H9 (cell line): Measurements from ENCODE around the gene GRM1. TPM values are rescaled to one million over a fixed set of nuclear protein-coding genes. Genes with fewer than 3 reads are reported as not detected.

Experiments used
- DNase-seq: peaks from one replicate; pipeline ENCODE4 v3.0.0-alpha.2; 2017
- H2AFZ ChIP-seq: one replicate; pipeline ENCODE4 v1.6.1; 2013; ENCODE audit warnings: mild to moderate bottlenecking, low read length, control low read depth, moderate library complexity
- H2AK5ac ChIP-seq: 2 replicates; pipeline ENCODE4 v1.6.1; 2013; ENCODE audit warnings: low read length, control low read depth, mixed read lengths; ENCODE audit not compliant: insufficient read length
- H2BK120ac ChIP-seq: one replicate; pipeline ENCODE4 v1.6.1; 2013; ENCODE audit warnings: low read depth, mild to moderate bottlenecking, low read length, control low read depth, inconsistent platforms; ENCODE audit not compliant: poor library complexity, severe bottlenecking
- H2BK12ac ChIP-seq: 2 replicates; pipeline ENCODE4 v1.6.1; 2013; ENCODE audit warnings: low read length, control low read depth, mixed read lengths, low read depth; ENCODE audit not compliant: insufficient read length
- H2BK15ac ChIP-seq: 2 replicates; pipeline ENCODE4 v1.6.1; 2013; ENCODE audit warnings: low read depth, low read length, control low read depth
- H2BK20ac ChIP-seq: one replicate; pipeline ENCODE4 v1.6.1; 2013; ENCODE audit warnings: low read depth, mild to moderate bottlenecking, low read length, control low read depth, inconsistent platforms; ENCODE audit not compliant: poor library complexity, severe bottlenecking
- H2BK5ac ChIP-seq: 2 replicates; pipeline ENCODE4 v1.6.1; 2013; ENCODE audit warnings: low read length, control low read depth, mixed read lengths; ENCODE audit not compliant: insufficient read length
- H3K14ac ChIP-seq: 2 replicates; pipeline ENCODE4 v1.6.1; 2013; ENCODE audit warnings: low read length, control low read depth; ENCODE audit not compliant: insufficient read depth
- H3K18ac ChIP-seq: 2 replicates; pipeline ENCODE4 v1.6.1; 2013; ENCODE audit warnings: low read depth, mild to moderate bottlenecking, mixed read lengths, low read length, control low read depth; ENCODE audit not compliant: insufficient read length
- H3K23ac ChIP-seq: 2 replicates; pipeline ENCODE4 v1.6.1; 2013; ENCODE audit warnings: low read length, control low read depth, mixed read lengths, low read depth; ENCODE audit not compliant: insufficient read length
- H3K23me2 ChIP-seq: 2 replicates; pipeline ENCODE4 v1.6.1; 2013; ENCODE audit warnings: low read depth, mild to moderate bottlenecking, mixed read lengths, low read length, control low read depth; ENCODE audit not compliant: insufficient read length, poor library complexity, severe bottlenecking
- H3K27ac ChIP-seq: 2 replicates; pipeline ENCODE4 v1.5.1; 2013; ENCODE audit warnings: low read length, control low read depth, mixed read lengths, low read depth; ENCODE audit not compliant: insufficient read length
- H3K27me3 ChIP-seq: 2 replicates; pipeline ENCODE4 v1.6.1; 2013; ENCODE audit warnings: low read length, control low read depth, inconsistent platforms; ENCODE audit not compliant: insufficient read depth
- H3K4ac ChIP-seq: 2 replicates; pipeline ENCODE4 v1.6.1; 2013; ENCODE audit warnings: low read depth, mild to moderate bottlenecking, control low read depth, inconsistent platforms, low read length, moderate library complexity
- H3K4me1 ChIP-seq: 2 replicates; pipeline ENCODE4 v1.6.1; 2013; ENCODE audit warnings: low read length, control low read depth, inconsistent platforms; ENCODE audit not compliant: insufficient read depth
- H3K4me2 ChIP-seq: 2 replicates; pipeline ENCODE4 v1.6.1; 2013; ENCODE audit warnings: low read length, control low read depth, mixed read lengths; ENCODE audit not compliant: insufficient read length, insufficient read depth
- H3K56ac ChIP-seq: 2 replicates; pipeline ENCODE4 v1.6.1; 2013; ENCODE audit warnings: low read depth, mild to moderate bottlenecking, mixed read lengths, low read length, control low read depth; ENCODE audit not compliant: insufficient read length
- H3K79me1 ChIP-seq: 2 replicates; pipeline ENCODE4 v1.6.1; 2013; ENCODE audit warnings: low read depth, mild to moderate bottlenecking, moderate library complexity, low read length, control low read depth, inconsistent platforms; ENCODE audit not compliant: insufficient read depth, poor library complexity, severe bottlenecking
- H3K79me2 ChIP-seq: 2 replicates; pipeline ENCODE4 v1.6.1; 2013; ENCODE audit warnings: low read length, control low read depth, inconsistent platforms; ENCODE audit not compliant: insufficient read depth
- H3K9ac ChIP-seq: 2 replicates; pipeline ENCODE4 v1.6.1; 2013; ENCODE audit warnings: low read length, control low read depth, mixed read lengths; ENCODE audit not compliant: insufficient read length; ENCODE audit errors: extremely low read depth
- H3K9me3 ChIP-seq: one replicate; pipeline ENCODE4 v1.6.1; 2013; ENCODE audit warnings: low read depth, low read length, inconsistent platforms; ENCODE audit not compliant: control insufficient read depth
- H3T11ph ChIP-seq: one replicate; pipeline ENCODE4 v1.6.1; 2013; ENCODE audit warnings: mild to moderate bottlenecking, low read length, control low read depth, inconsistent platforms
- H4K20me1 ChIP-seq: one replicate; pipeline ENCODE4 v1.6.1; 2013; ENCODE audit not compliant: control insufficient read depth, insufficient read length, insufficient read depth
- H4K5ac ChIP-seq: 2 replicates; pipeline ENCODE4 v1.6.1; 2013; ENCODE audit warnings: low read depth, mild to moderate bottlenecking, mixed read lengths, low read length, control low read depth; ENCODE audit not compliant: insufficient read length
- H4K8ac ChIP-seq: replicated peaks from 2 replicates; pipeline ENCODE4 v1.6.1; 2013; ENCODE audit warnings: low read length, control low read depth, mixed read lengths, low read depth; ENCODE audit not compliant: insufficient read length
- H4K91ac ChIP-seq: 2 replicates; pipeline ENCODE4 v1.6.1; 2013; ENCODE audit warnings: low read depth, mild to moderate bottlenecking, moderate library complexity, mixed read lengths, low read length, control low read depth; ENCODE audit not compliant: insufficient read length
- H3K27ac Mint-ChIP-seq, 3 experiments: 2 replicates in 2 of 3; 3 replicates in 1 of 3; pipeline ENCODE4 v1.8.0; 2020 to 2021; ENCODE audit warnings: mixed read lengths in 3 of 3, mild to moderate bottlenecking in 1 of 3, moderate library complexity in 1 of 3
- H3K27me3 Mint-ChIP-seq: 2 replicates; pipeline ENCODE4 v1.8.0; 2021; ENCODE audit warnings: low read depth, mild to moderate bottlenecking, moderate library complexity, mixed read lengths
- H3K36me3 Mint-ChIP-seq, 3 experiments: 2 replicates in 2 of 3; 3 replicates in 1 of 3; pipeline ENCODE4 v1.8.0; 2020 to 2021; ENCODE audit warnings: low read depth in 3 of 3, mixed read lengths in 3 of 3; ENCODE audit not compliant: insufficient read depth in 1 of 3
- H3K4me1 Mint-ChIP-seq, 2 experiments: 2 replicates each; pipeline ENCODE4 v1.8.0; 2020; ENCODE audit warnings: mixed read lengths in 2 of 2
- H3K4me3 Mint-ChIP-seq, 2 experiments: 2 replicates in 1 of 2; 3 replicates in 1 of 2; pipeline ENCODE4 v1.8.0; 2020 to 2021; ENCODE audit warnings: mild to moderate bottlenecking in 2 of 2, mixed read lengths in 2 of 2, moderate library complexity in 1 of 2
- H3K9me3 Mint-ChIP-seq, 2 experiments: 2 replicates in 1 of 2; 3 replicates in 1 of 2; pipeline ENCODE4 v1.8.0; 2020; ENCODE audit warnings: mild to moderate bottlenecking in 2 of 2, mixed read lengths in 2 of 2, moderate library complexity in 1 of 2
- CTCF ChIP-seq: fragments of 200-600 bp; sonication (generic); conservative IDR thresholded peaks from 3 replicates; pipeline ENCODE4 v1.8.0; 2021; ENCODE audit warnings: antibody characterized with exemption, mild to moderate bottlenecking
- WGBS: extraction: QIAGEN DNeasy Blood & Tissue Kit; methylation state at CpG from one replicate; pipeline ENCODE4 v1.1.7; 2013; ENCODE audit warnings: missing lambda C conversion rate, low lambda C conversion rate, mixed read lengths; ENCODE audit not compliant: insufficient read length; ENCODE audit errors: extremely low coverage; 5-methylcytosine and 5-hydroxymethylcytosine counted together
- total RNA-seq: library from RNA; stranded (reverse); gene quantifications from 2 replicates; pipeline ENCODE4 v1.2.1, GENCODE V29; 2021

GRM1 gene
- total RNA-seq, 1 experiment from 2014 or later = 0.39 TPM

GRCh38 chr6:146422789-146423375 is 394.0 kb downstream of the GRM1 start:
- Histone ChIP-seq H3K23me2 (no peaks in the 10 kb centered on the region), H4K8ac (no peak overlapping the region), H3K27me3 (no peaks in the 10 kb centered on the region), H3K4ac (no peak overlapping the region), H3K23ac (no peak overlapping the region), H3K79me2 (no peaks in the 10 kb centered on the region), H2AK5ac (no peak overlapping the region), H2BK15ac (no peak overlapping the region), H3K4me1 (no peaks in the 10 kb centered on the region), H2BK20ac (no peak overlapping the region), H3T11ph (no peak overlapping the region), H2BK12ac (no peak overlapping the region), H4K5ac (no peak overlapping the region), H3K18ac (no peak overlapping the region), H3K14ac (no peak overlapping the region), H4K20me1 (no peaks in the 10 kb centered on the region), H4K91ac (no peak overlapping the region), H3K79me1 (no peaks in the 10 kb centered on the region), H2AFZ (no peak overlapping the region), H2BK120ac (no peak overlapping the region), H3K9ac (no peak overlapping the region), H2BK5ac (no peak overlapping the region), H3K4me2 (no peak overlapping the region), H3K9me3 (no peaks in the 10 kb centered on the region), H3K56ac (no peak overlapping the region), H3K27ac (no peak overlapping the region)
- peaks cover 0 to 2% of the 10 kb centered on the region in 2 experiments; a peak in 1 of 5 replicates for H3K9me3 Mint-ChIP-seq
- no peaks in the 10 kb centered on the region for H3K36me3 Mint-ChIP-seq
- H3K4me3 Mint-ChIP-seq = no peak overlapping the region
- WGBS = no CpG with 5 or more reads among the region's 1 CpG
- TF ChIP-seq CTCF = no peak
- peaks cover 2% of the 10 kb centered on the region; the same call in 1 of the 2 replicates for H3K27me3 Mint-ChIP-seq
- DNase-seq = no peak
- peaks cover under 1 to 2% of the 10 kb centered on the region in 2 experiments; a peak in 2 of 4 replicates for H3K4me1 Mint-ChIP-seq
- no peak overlapping the region for H3K27ac Mint-ChIP-seq
